ENCODE data around the gene ASB7.

DNA sequence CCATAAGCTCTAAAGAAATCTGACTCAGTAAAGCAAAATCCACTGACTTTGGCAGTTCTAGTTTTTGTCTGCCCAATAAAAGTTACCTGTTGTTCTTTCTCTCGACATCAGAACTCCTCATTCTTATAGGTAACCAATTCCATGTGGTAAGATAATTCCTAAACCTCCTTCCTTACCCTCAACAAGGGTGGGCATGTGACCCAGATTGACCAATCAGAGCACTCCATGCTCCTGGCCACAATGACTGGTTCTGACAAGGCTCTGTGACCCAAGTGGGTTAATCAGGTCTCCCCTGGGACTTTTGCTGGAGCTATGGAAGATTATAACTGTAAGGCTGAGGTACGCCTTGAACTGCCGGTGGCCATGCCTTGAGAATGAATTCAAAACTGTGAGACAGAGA is 32.1 kb upstream of the ASB7 start:
- TF ChIP-seq, protein P1, sequence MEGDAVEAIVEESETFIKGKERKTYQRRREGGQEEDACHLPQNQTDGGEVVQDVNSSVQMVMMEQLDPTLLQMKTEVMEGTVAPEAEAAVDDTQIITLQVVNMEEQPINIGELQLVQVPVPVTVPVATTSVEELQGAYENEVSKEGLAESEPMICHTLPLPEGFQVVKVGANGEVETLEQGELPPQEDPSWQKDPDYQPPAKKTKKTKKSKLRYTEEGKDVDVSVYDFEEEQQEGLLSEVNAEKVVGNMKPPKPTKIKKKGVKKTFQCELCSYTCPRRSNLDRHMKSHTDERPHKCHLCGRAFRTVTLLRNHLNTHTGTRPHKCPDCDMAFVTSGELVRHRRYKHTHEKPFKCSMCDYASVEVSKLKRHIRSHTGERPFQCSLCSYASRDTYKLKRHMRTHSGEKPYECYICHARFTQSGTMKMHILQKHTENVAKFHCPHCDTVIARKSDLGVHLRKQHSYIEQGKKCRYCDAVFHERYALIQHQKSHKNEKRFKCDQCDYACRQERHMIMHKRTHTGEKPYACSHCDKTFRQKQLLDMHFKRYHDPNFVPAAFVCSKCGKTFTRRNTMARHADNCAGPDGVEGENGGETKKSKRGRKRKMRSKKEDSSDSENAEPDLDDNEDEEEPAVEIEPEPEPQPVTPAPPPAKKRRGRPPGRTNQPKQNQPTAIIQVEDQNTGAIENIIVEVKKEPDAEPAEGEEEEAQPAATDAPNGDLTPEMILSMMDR (IDR thresholded peaks at IDR 0.05), result no peak
- TF ChIP-seq POLR2AphosphoS5 (IDR thresholded peaks at IDR 0.05) (no peak), POLR2A (IDR thresholded peaks at IDR 0.05) (no peak)
